OCI-LY7 (cell line): ENCODE data around the gene SLC9A9.

Experiments
- EZH2phosphoT487 ChIP-seq: fragments of 200-600 bp; sonication (generic); IDR thresholded peaks from 2 replicates; pipeline ENCODE4 v1.6.1; 2018; ENCODE audit warnings: low read depth, borderline replicate concordance, mild to moderate bottlenecking, mixed run types, antibody characterized with exemption, low read length, moderate library complexity, mixed read lengths
- TF ChIP-seq, protein P1 (sequence below): fragments of 200-600 bp; sonication (generic); conservative IDR thresholded peaks from 2 replicates; pipeline ENCODE4 v1.5.1; 2014; ENCODE audit warnings: mild to moderate bottlenecking, antibody characterized with exemption, low read length, moderate library complexity, mixed read lengths

DNA sequence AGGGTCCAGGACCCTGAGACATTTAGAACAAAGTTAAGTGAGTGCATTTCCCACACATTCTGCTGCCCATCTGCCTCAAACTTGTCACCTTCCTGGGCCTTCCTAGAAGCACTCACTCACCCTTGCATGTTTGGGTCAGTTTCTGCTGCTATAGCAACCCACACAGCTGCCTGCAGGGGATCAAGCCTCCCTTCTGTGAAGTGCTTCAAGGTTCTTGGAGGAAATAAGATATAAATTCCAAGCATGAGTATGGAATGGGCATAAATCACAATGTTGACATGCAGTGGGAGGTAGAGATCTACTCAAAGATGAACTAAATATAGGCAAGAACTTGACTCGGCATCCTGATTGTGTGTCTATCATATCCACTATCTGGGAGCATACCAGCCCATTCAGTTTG lies 140.4 kb downstream of the SLC9A9 start:
- TF ChIP-seq, protein P1, sequence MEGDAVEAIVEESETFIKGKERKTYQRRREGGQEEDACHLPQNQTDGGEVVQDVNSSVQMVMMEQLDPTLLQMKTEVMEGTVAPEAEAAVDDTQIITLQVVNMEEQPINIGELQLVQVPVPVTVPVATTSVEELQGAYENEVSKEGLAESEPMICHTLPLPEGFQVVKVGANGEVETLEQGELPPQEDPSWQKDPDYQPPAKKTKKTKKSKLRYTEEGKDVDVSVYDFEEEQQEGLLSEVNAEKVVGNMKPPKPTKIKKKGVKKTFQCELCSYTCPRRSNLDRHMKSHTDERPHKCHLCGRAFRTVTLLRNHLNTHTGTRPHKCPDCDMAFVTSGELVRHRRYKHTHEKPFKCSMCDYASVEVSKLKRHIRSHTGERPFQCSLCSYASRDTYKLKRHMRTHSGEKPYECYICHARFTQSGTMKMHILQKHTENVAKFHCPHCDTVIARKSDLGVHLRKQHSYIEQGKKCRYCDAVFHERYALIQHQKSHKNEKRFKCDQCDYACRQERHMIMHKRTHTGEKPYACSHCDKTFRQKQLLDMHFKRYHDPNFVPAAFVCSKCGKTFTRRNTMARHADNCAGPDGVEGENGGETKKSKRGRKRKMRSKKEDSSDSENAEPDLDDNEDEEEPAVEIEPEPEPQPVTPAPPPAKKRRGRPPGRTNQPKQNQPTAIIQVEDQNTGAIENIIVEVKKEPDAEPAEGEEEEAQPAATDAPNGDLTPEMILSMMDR: no peak
- TF ChIP-seq EZH2phosphoT487: no peak
